Heart left ventricle (tissue), 16 donors: ENCODE measurements around the gene BLM. TPM values are rescaled to one million over a fixed set of nuclear protein-coding genes. Genes with fewer than 3 reads are reported as not detected.
A peak's percentile ranks its signal among the peaks of the same experiment; 100 is the strongest.

Experiments
- ATAC-seq, 4 donors: fragments of 200-7000 bp; cut with Tn5 transposase; one replicate each; pipeline ENCODE4 v1.9.1; 2020 to 2022; ENCODE audit warnings: moderate library complexity in 4 of 4, mild to moderate bottlenecking in 3 of 4, moderate number of reproducible peaks in 1 of 4
- DNase-seq, 5 donors: peaks; one replicate each; pipeline ENCODE4 v3.0.0-alpha.2; 2020
- H3K27ac ChIP-seq, 12 donors: fragments of 200-600 bp; sonication (generic) in 4 of 12; one replicate each; pipeline versions ENCODE4 v1.5.0 to v1.8.0; 2016 to 2022; ENCODE audit warnings: mild to moderate bottlenecking in 2 of 12
- H3K27me3 ChIP-seq, 9 donors: fragments of 200-600 bp; sonication (generic) in 2 of 9; one replicate each; pipeline versions ENCODE4 v1.5.1 to v1.8.0; 2016 to 2022; ENCODE audit warnings: mild to moderate bottlenecking in 3 of 9
- H3K36me3 ChIP-seq, 9 donors: fragments of 200-600 bp; sonication (generic) in 2 of 9; one replicate each; pipeline versions ENCODE4 v1.5.0 to v1.8.0; 2018 to 2022; ENCODE audit warnings: mild to moderate bottlenecking in 2 of 9
- H3K4me1 ChIP-seq, 12 donors: fragments of 200-600 bp; sonication (generic) in 4 of 12; one replicate each; pipeline versions ENCODE4 v1.5.0 to v1.8.0; 2016 to 2022; ENCODE audit warnings: mild to moderate bottlenecking in 3 of 12
- H3K4me3 ChIP-seq, 12 donors: fragments of 200-600 bp; sonication (generic) in 4 of 12; one replicate each; pipeline versions ENCODE4 v1.5.0 to v1.8.0; 2017 to 2022; ENCODE audit warnings: mild to moderate bottlenecking in 9 of 12, moderate library complexity in 4 of 12
- H3K9me3 ChIP-seq, 12 donors: fragments of 200-600 bp; sonication (generic) in 4 of 12; one replicate each; pipeline versions ENCODE4 v1.5.0 to v1.8.0; 2016 to 2022; ENCODE audit warnings: mild to moderate bottlenecking in 1 of 12
- CTCF ChIP-seq, 12 donors: fragments of 200-600 bp; sonication (generic) in 4 of 12; IDR thresholded peaks; one replicate each; pipeline versions ENCODE4 v1.5.0 to v1.8.0; 2018 to 2022; ENCODE audit warnings: antibody characterized with exemption in 12 of 12, mild to moderate bottlenecking in 5 of 12
- POLR2A ChIP-seq, 2 donors: fragments of 450-650 bp; IDR thresholded peaks; one replicate each; pipeline ENCODE4 v1.6.1; 2017; ENCODE audit warnings: antibody characterized with exemption in 2 of 2, mild to moderate bottlenecking in 2 of 2, moderate library complexity in 2 of 2
- WGBS, 4 donors: extraction: QIAGEN DNeasy Blood & Tissue Kit in 2 of 4; methylation state at CpG; one replicate each; pipeline versions ENCODE4 v1.1.5 to v1.1.7; 2013 to 2018; 5-methylcytosine and 5-hydroxymethylcytosine counted together
- intact Hi-C, 10 donors: fragments of 100-400 bp; cut with DNase I; formaldehyde crosslinking; loops; one replicate each; pipeline versions ENCODE4 v1.11.1 to v1.14.2; 2022
- polyA plus RNA-seq, 2 donors: library from polyadenylated mRNA; stranded (reverse); fragments of 200-250 nt; gene quantifications; one replicate each; pipeline ENCODE4 v1.2.3, GENCODE V29; 2013
- total RNA-seq, 9 donors: library from RNA; depleted of rRNA in 2 of 9; stranded (reverse); fragments of >200 nt in 2 of 9; fragmentation: NEBNext Ultra II Directional in 3 of 9; extraction: Animal tissue kit (Norgen Biotek cat#: 25700) in 3 of 9; gene quantifications; one replicate each; pipeline versions ENCODE4 v1.1.0 to v1.2.4, GENCODE V29; 2016 to 2023
- donor health status: ischemic (EF 13 %, LVEDD 7.1; RV severe dilation, severe dysfunction).
- donor health status: healthy with polysubstance abuse.
- donor health status: DM: no; HTN: yes; CAD: no.
- donor health status: DM: no; HTN: no; CAD: no.
- donor health status: ischemic (EF 25% LVEDD 6.9; RV normal size, moderate dysfunction).
- donor health status: ischemic (EF 25% LVEDD 5.7; RV mildly dilated, moderate dysfunction).
- donor health status: healthy.
- donor health status: DM: yes; HTN: yes; CAD: no.
- donor health status: ischemic (EF 35%, LVEDD 5.7; RV mildly dilated, moderate dysfunction).
- donor health status: nonischemic (EF 11% LVEDD 7.7; RV severe dilation, severe dysfunction).
- donor health status: DM: yes; HTN: yes; CAD: no.
- donor health status: PGD.
- donor health status: ischemic (EF 29% LVEDD 5.4; RV normal size, mild dysfunction).
- donor health status: nonischemic (EF 23%, LVEDD 6.1; RV moderate dilation, normal function).

The BLM gene
- total and polyA plus RNA-seq, 11 donors, result 4.3 to 39.6 (median 12.2) TPM

GRCh38 chr15:90808517-90809235 lies 91.5 kb downstream of the BLM start:
- DNase-seq, result no peak
- ATAC-seq, result peak; percentile 28 to 91 (median 66)
- H3K27me3 ChIP-seq, result no peaks in the 10 kb centered on the region
- TF ChIP-seq CTCF (IDR thresholded peaks at IDR 0.05) (no peak), POLR2A (IDR thresholded peaks at IDR 0.05) (no peak)
- 73 to 78% (median 74%) methylated on average over 8 of the region's 8 CpGs for WGBS, 4 donors
- intact Hi-C loops, result no loop called here
- H3K4me3 ChIP-seq, result peak overlapping the region in 1 of 12 donors; percentile 20
- peaks cover 0 to 44% (median 0%) of the 10 kb centered on the region in 12 donors for H3K4me1 ChIP-seq
- H3K36me3 ChIP-seq, result peaks cover 0 to 4% (median 0%) of the 10 kb centered on the region in 9 donors
- H3K27ac ChIP-seq, result peak overlapping the region in 1 of 12 donors; percentile 67
- no peaks in the 10 kb centered on the region for H3K9me3 ChIP-seq

- TF ChIP-seq CTCF (IDR thresholded peaks at IDR 0.05) (no peak), POLR2A (IDR thresholded peaks at IDR 0.05) (no peak)
- 93 to 99% (median 98%) methylated on average over 4 of the region's 4 CpGs for WGBS, 4 donors
Measured at GRCh38 chr15:90809536-90809935, 92.4 kb downstream of the BLM start.

GRCh38 chr15:90810354-90810753 lies 93.2 kb downstream of the BLM start:
- no peak for DNase-seq
- intact Hi-C loops, result no loop called here
- Histone ChIP-seq H3K36me3 (peaks cover 0 to 4% (median 0%) of the 10 kb centered on the region in 9 donors), H3K9me3 (no peaks in the 10 kb centered on the region), H3K4me3 (no peak overlapping the region), H3K27me3 (no peaks in the 10 kb centered on the region), H3K4me1 (peaks cover 0 to 53% (median 0%) of the 10 kb centered on the region in 12 donors), H3K27ac (no peak overlapping the region)
- WGBS, 4 donors, result 95 to 100% (median 96%) methylated on average over 4 of the region's 4 CpGs
- no peak for ATAC-seq
- TF ChIP-seq CTCF (IDR thresholded peaks at IDR 0.05) (no peak), POLR2A (IDR thresholded peaks at IDR 0.05) (no peak)

More at GRCh38 chr15:90809536-90809935, 92.4 kb downstream of the BLM start:
- no peak overlapping the region for H3K4me3 ChIP-seq
- ATAC-seq, result no peak
- peaks cover 0 to 52% (median 0%) of the 10 kb centered on the region in 12 donors for H3K4me1 ChIP-seq
- H3K9me3 ChIP-seq, result no peaks in the 10 kb centered on the region
- H3K27me3 ChIP-seq, result no peaks in the 10 kb centered on the region
- DNase-seq, result no peak
- H3K27ac ChIP-seq, result peak overlapping the region in 1 of 12 donors; percentile 67
- intact Hi-C loops, result no loop called here
- H3K36me3 ChIP-seq, result peaks cover 0 to 4% (median 0%) of the 10 kb centered on the region in 9 donors

- Histone ChIP-seq H3K9me3 (no peaks in the 10 kb centered on the region), H3K4me3 (no peak overlapping the region), H3K27ac (peak overlapping the region in 1 of 12 donors; percentile 68), H3K4me1 (peaks cover 0 to 50% (median 0%) of the 10 kb centered on the region in 12 donors), H3K27me3 (no peaks in the 10 kb centered on the region), H3K36me3 (peaks cover 0 to 4% (median 0%) of the 10 kb centered on the region in 9 donors)
- intact Hi-C loops, result no loop called here
- ATAC-seq (no peak), DNase-seq (no peak)
- TF ChIP-seq CTCF (IDR thresholded peaks at IDR 0.05) (no peak), POLR2A (IDR thresholded peaks at IDR 0.05) (no peak)
- WGBS, 4 donors, result 90 to 96% (median 91%) methylated on average over 10 of the region's 10 CpGs
Measured at GRCh38 chr15:90812171-90812957, 95.2 kb downstream of the BLM start.
